T-helper 9 cell (primary cell): Measurements from ENCODE around the gene SEMA3D.

Experiments
- DNase-seq: peaks from one replicate; pipeline ENCODE4 v3.0.0-alpha.2; 2020

SEMA3D gene

GRCh38 chr7:84981055-84981976 is 205.5 kb downstream of the SEMA3D start:
- DNase-seq, result no peak

- DNase-seq, result no peak
Observed at GRCh38 chr7:84975586-84976185, 211.2 kb downstream of the SEMA3D start.

GRCh38 chr7:84971360-84971759 is 215.5 kb downstream of the SEMA3D start:
- no peak for DNase-seq

GRCh38 chr7:84970670-84971069 is 216.2 kb downstream of the SEMA3D start:
- no peak for DNase-seq

GRCh38 chr7:84953234-84953633 is 233.6 kb downstream of the SEMA3D start:
- DNase-seq, result no peak

- DNase-seq, result no peak
Observed at GRCh38 chr7:84950836-84951235, 236.0 kb downstream of the SEMA3D start.

- no peak for DNase-seq
Observed at GRCh38 chr7:84949501-84949900, 237.4 kb downstream of the SEMA3D start.

GRCh38 chr7:84949067-84949466 is 237.8 kb downstream of the SEMA3D start:
- no peak for DNase-seq

- no peak for DNase-seq
Observed at GRCh38 chr7:84948634-84949033, 238.2 kb downstream of the SEMA3D start.

- no peak for DNase-seq
Observed at GRCh38 chr7:84946549-84946948, 240.3 kb downstream of the SEMA3D start.
